Testis (tissue), 2 donors: ENCODE data around the gene MAPK1.

Experiments
- CTCF ChIP-seq, 3 experiments: fragments of 450-650 bp in 2 of 3; fragments of 200-600 bp in 1 of 3; sonication (generic) in 1 of 3; IDR thresholded peaks; one replicate each; pipeline ENCODE4 v1.5.1; 2016 to 2019; ENCODE audit warnings: antibody characterized with exemption in 3 of 3, mild to moderate bottlenecking in 2 of 3, moderate library complexity in 1 of 3
- POLR2A ChIP-seq: fragments of 450-650 bp; IDR thresholded peaks from one replicate; pipeline ENCODE4 v1.6.1; 2017; ENCODE audit warnings: antibody characterized with exemption, mild to moderate bottlenecking, moderate library complexity

DNA sequence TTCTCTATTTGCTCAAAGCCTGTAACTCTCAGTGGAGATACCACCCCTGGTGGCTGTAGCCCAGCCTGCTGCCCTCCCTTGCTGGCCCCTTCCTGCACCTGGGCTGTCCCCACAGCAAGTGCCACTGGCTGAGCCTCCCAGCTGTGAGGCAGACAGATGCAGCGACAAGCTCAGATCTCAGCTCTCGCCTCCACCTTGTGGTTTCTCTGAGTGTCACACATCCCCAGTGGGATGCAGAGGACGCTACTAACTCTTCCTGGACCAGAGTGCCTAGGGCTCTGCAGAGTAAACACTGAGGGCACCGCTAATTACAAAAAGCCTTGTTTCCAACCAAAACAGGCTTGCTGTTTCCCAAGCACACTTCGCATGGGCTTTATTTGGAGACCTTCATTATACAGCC is 140.8 kb downstream of the MAPK1 start:
- TF ChIP-seq CTCF (IDR thresholded peaks at IDR 0.05) (no peak), POLR2A (no peak)
